Uterus (tissue), 2 donors: ENCODE results near the gene KLHL40.

ENCODE experiments used
- POLR2A ChIP-seq, 2 donors: fragments of 450-650 bp; IDR thresholded peaks; one replicate each; pipeline ENCODE4 v1.6.1; 2016; ENCODE audit warnings: antibody characterized with exemption in 2 of 2, mild to moderate bottlenecking in 1 of 2, moderate library complexity in 1 of 2
- TF ChIP-seq, protein P1 (sequence below), 4 experiments: fragments of 200-600 bp in 2 of 4; fragments of 450-650 bp in 2 of 4; sonication (generic) in 2 of 4; IDR thresholded peaks; one replicate each; pipeline ENCODE4 v1.5.1; 2016 to 2019; ENCODE audit warnings: antibody characterized with exemption in 4 of 4, mild to moderate bottlenecking in 2 of 4, moderate library complexity in 1 of 4

DNA sequence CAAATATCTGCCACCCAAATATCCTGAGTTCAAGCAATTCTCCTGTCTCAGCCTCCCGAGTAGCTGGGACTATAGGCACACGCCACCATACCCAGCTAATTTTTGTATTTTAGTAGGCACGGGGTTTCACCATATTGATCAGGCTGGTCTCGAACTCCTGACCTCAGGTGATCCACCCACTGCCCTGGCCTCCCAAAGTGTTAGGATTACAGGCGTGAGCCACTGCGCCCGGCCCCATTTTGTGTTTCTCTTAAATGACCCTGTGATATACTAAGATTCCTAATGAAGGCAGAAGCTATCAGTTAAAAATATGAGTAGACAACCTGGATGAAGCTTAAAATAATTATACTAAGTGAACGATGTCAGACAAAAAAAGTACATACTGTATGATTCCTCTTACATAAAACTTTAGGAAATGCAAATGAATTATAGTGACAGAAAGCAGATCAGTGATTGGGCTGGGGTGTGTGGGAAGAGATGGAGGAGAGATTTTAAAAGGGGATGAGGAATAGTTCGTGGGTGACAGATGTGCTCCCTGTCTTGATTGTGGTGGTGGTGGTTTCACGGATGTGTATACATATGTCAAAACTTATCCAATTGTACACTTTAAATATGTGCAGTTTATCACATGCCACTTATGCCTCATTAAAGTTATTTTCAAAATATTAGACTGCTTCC lies 3.8 kb upstream of the KLHL40 start:
- TF ChIP-seq, protein P1, sequence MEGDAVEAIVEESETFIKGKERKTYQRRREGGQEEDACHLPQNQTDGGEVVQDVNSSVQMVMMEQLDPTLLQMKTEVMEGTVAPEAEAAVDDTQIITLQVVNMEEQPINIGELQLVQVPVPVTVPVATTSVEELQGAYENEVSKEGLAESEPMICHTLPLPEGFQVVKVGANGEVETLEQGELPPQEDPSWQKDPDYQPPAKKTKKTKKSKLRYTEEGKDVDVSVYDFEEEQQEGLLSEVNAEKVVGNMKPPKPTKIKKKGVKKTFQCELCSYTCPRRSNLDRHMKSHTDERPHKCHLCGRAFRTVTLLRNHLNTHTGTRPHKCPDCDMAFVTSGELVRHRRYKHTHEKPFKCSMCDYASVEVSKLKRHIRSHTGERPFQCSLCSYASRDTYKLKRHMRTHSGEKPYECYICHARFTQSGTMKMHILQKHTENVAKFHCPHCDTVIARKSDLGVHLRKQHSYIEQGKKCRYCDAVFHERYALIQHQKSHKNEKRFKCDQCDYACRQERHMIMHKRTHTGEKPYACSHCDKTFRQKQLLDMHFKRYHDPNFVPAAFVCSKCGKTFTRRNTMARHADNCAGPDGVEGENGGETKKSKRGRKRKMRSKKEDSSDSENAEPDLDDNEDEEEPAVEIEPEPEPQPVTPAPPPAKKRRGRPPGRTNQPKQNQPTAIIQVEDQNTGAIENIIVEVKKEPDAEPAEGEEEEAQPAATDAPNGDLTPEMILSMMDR (IDR thresholded peaks at IDR 0.05): no peak
- no peak for TF ChIP-seq POLR2A (IDR thresholded peaks at IDR 0.05)
